ENCODE data around the gene FN3K. TPM values are rescaled to one million over a fixed set of nuclear protein-coding genes. Genes with fewer than 3 reads are reported as not detected.

FN3K gene
- total and polyA plus RNA-seq, 2 of the 4 experiments (the other 2 are of a cell fraction), result 0.90 to 2.9 TPM

GRCh38 chr17:82748756-82749155, 13.3 kb downstream of the FN3K start:
- Histone ChIP-seq H3K14ac (replicated peaks; ENCODE audit: low read depth, low read length) (no peak overlapping the region), H3K4ac (ENCODE audit: low read depth, low read length) (no peak overlapping the region), H3K4me2 (ENCODE audit: low read depth, low read length) (no peak overlapping the region), H2BK5ac (ENCODE audit: low read depth, low read length, poor library complexity, severe bottlenecking) (no peak overlapping the region), H3K9ac (ENCODE audit: low read depth, low read length) (no peak overlapping the region), H4K20me1 (ENCODE audit: insufficient read depth, low read length) (peaks cover 4% of the 10 kb centered on the region; the same call in 1 of the 2 replicates), H4K5ac (ENCODE audit: low read depth, low read length) (no peak overlapping the region), H4K91ac (ENCODE audit: insufficient read depth, low read depth, low read length) (no peak overlapping the region), H3K27ac (ENCODE audit: insufficient read depth, low read length) (no peak overlapping the region), H2BK20ac (ENCODE audit: low read depth, low read length) (no peak overlapping the region), H2BK15ac (ENCODE audit: low read depth, low read length) (no peak overlapping the region), H3K23ac (ENCODE audit: low read depth, low read length) (no peak overlapping the region), H2AK5ac (ENCODE audit: low read depth, low read length) (no peak overlapping the region), H3K9me3 (ENCODE audit: control insufficient read depth, insufficient read depth, low read length) (no peaks in the 10 kb centered on the region; the same call in none of the 2 replicates), H2AFZ (replicated peaks; ENCODE audit: low read length, poor library complexity) (no peak overlapping the region), H3K4me3 (ENCODE audit: insufficient read depth, low read depth, low read length) (no peak overlapping the region), H3K79me1 (ENCODE audit: low read depth in 1 of 2, low read length in 2 of 2) (peaks cover 8 to 14% of the 10 kb centered on the region in 2 experiments), H3K9me1 (ENCODE audit: insufficient read depth, low read length) (no peaks in the 10 kb centered on the region), H4K8ac (ENCODE audit: low read depth in 2 of 2, low read length in 2 of 2) (no peak overlapping the region), H3K27me3 (ENCODE audit: control insufficient read depth, insufficient read depth, low read length) (no peaks in the 10 kb centered on the region), H3K18ac (ENCODE audit: low read depth, low read length) (no peak overlapping the region), H3K56ac (ENCODE audit: extremely low read depth, insufficient read depth, low read length) (no peak overlapping the region), H3K36me3 (ENCODE audit: control insufficient read depth, insufficient read depth, low read length) (no peaks in the 10 kb centered on the region), H2BK120ac (ENCODE audit: low read depth, low read length) (no peak overlapping the region), H3K4me1 (ENCODE audit: control insufficient read depth, insufficient read depth, low read length) (peaks cover 4% of the 10 kb centered on the region), H2AK9ac (replicated peaks; ENCODE audit: low read depth, low read length, poor library complexity) (no peak overlapping the region)
- DNase-seq (no peak), ATAC-seq (ENCODE audit: low read depth) (no peak)
- BruUV-seq (replicated peaks), result no TSS peak
- dilution Hi-C loops (cut with HindIII; ENCODE audit: low sequenced_read_pairs, unreplicated experiment), result no loop called here
- 97% methylated on average over 9 of the region's 16 CpGs; no CpG with 5 or more reads in 1 of the 2 experiments for WGBS, 2 experiments (ENCODE audit: extremely low coverage in 2 of 2, insufficient read length in 1 of 2)
- ChIA-PET CTCF (no interaction called here), POLR2A (ENCODE audit: unreplicated experiment) (no interaction called here)
- in situ Hi-C loops (cut with MboI; ENCODE audit: low sequenced_read_pairs), result no loop called here
- intact Hi-C loops (cut with micrococcal nuclease), result no loop called here
- TF ChIP-seq FOS (IDR thresholded peaks at IDR 0.05; ENCODE audit: low read depth, low read length) (no peak), RAD21 (IDR thresholded peaks at IDR 0.05; ENCODE audit: low read length) (no peak), MAZ (IDR thresholded peaks at IDR 0.05; ENCODE audit: borderline replicate concordance, low read depth, low read length) (no peak), CTCF (conservative IDR thresholded peaks at IDR 0.05; ENCODE audit: low read depth, low read length) (no peak), CHD1 (IDR thresholded peaks at IDR 0.05; ENCODE audit: low read depth, low read length) (no peak), RFX5 (IDR thresholded peaks at IDR 0.05; ENCODE audit: low read depth, low read length) (no peak), POLR2A (IDR thresholded peaks at IDR 0.05; ENCODE audit: low read depth, low read length) (no peak), CEBPB (IDR thresholded peaks at IDR 0.05; ENCODE audit: low read depth, low read length) (no peak), MAFK (IDR thresholded peaks at IDR 0.05; ENCODE audit: low read depth, low read length) (no peak), RCOR1 (IDR thresholded peaks at IDR 0.05; ENCODE audit: insufficient replicate concordance, low read length) (no peak), BHLHE40 (IDR thresholded peaks at IDR 0.05; ENCODE audit: low read depth, low read length) (no peak), NFE2L2 (IDR thresholded peaks at IDR 0.05; ENCODE audit: low read depth, low read length) (no peak), USF2 (IDR thresholded peaks at IDR 0.05; ENCODE audit: low read depth, low read length) (no peak), MXI1 (IDR thresholded peaks at IDR 0.05; ENCODE audit: borderline replicate concordance, low read depth, low read length) (no peak), SMC3 (IDR thresholded peaks at IDR 0.05; ENCODE audit: low read depth, low read length) (no peak), ELK1 (IDR thresholded peaks at IDR 0.05; ENCODE audit: borderline replicate concordance, low read depth, low read length) (no peak)
